ENCODE results near the gene FRMD4B.

DNA sequence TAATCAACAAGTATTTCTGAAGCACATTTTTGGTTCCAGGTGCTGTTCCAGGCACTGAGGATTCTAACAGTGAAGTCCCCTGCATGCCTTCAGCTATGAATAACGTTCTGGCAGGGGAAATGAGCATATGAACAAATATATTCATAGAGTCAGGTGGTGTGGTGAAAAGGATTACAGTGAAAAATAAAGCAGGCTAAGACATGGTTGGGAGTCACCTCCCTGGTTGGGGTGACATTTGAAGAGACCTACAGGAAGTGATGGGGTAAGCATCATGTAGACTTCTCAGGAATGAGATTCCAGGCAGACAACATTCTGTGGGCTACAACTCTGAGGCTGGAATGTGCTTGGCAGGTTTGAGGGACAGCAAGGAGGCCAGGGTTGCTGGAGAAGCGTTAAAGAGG lies 15.0 kb downstream of the FRMD4B start:
- TF ChIP-seq, protein P1, sequence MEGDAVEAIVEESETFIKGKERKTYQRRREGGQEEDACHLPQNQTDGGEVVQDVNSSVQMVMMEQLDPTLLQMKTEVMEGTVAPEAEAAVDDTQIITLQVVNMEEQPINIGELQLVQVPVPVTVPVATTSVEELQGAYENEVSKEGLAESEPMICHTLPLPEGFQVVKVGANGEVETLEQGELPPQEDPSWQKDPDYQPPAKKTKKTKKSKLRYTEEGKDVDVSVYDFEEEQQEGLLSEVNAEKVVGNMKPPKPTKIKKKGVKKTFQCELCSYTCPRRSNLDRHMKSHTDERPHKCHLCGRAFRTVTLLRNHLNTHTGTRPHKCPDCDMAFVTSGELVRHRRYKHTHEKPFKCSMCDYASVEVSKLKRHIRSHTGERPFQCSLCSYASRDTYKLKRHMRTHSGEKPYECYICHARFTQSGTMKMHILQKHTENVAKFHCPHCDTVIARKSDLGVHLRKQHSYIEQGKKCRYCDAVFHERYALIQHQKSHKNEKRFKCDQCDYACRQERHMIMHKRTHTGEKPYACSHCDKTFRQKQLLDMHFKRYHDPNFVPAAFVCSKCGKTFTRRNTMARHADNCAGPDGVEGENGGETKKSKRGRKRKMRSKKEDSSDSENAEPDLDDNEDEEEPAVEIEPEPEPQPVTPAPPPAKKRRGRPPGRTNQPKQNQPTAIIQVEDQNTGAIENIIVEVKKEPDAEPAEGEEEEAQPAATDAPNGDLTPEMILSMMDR (IDR thresholded peaks at IDR 0.05): no peak
- TF ChIP-seq EZH2 (IDR thresholded peaks at IDR 0.05): no peak

All from neural progenitor cell (in vitro differentiated cells).